Stimulated activated effector memory CD8-positive, alpha-beta T cell treated with anti-CD3 and anti-CD28 coated beads, Interleukin-12 subunit alpha, Interleukin-12 subunit beta, amount 100 ng/mL, for 72 hours (primary cell): ENCODE results near the gene OR9A2.
"Not testable (repeated sequence)": the region's sequence is repeated elsewhere in the genome, so short reads cannot be mapped to it uniquely, and the experiment has no call there.

Experiments
- ATAC-seq: fragments of 150-1000 bp; cut with Tn5 transposase; 2 replicates; pipeline ENCODE4 v1.10.0; 2021
- DNase-seq, 2 donors: peaks; one replicate each; pipeline ENCODE4 v3.0.0; 2021 to 2022; ENCODE audit warnings: low spot score in 2 of 2
- H3K27ac Mint-ChIP-seq: one replicate; pipeline ENCODE4 v1.8.0; 2022; ENCODE audit warnings: mild to moderate bottlenecking, mixed read lengths
- H3K36me3 Mint-ChIP-seq: one replicate; pipeline ENCODE4 v1.8.0; 2022; ENCODE audit warnings: mild to moderate bottlenecking, mixed read lengths
- H3K4me1 Mint-ChIP-seq: one replicate; pipeline ENCODE4 v1.8.0; 2022; ENCODE audit warnings: mixed read lengths
- H3K4me3 Mint-ChIP-seq: one replicate; pipeline ENCODE4 v1.8.0; 2022; ENCODE audit warnings: mild to moderate bottlenecking, mixed read lengths
- H3K9me3 Mint-ChIP-seq: one replicate; pipeline ENCODE4 v1.8.0; 2022; ENCODE audit warnings: mixed read lengths

OR9A2 gene

GRCh38 chr7:143005632-143006260, 21.2 kb downstream of the OR9A2 start:
- no peak for DNase-seq
- H3K4me3 Mint-ChIP-seq: no peak overlapping the region
- no peak for ATAC-seq
- H3K4me1 Mint-ChIP-seq: peaks cover 14% of the 10 kb centered on the region
- no peaks in the 10 kb centered on the region for H3K9me3 Mint-ChIP-seq
- no peak overlapping the region for H3K27ac Mint-ChIP-seq
- no peaks in the 10 kb centered on the region for H3K36me3 Mint-ChIP-seq

- H3K27ac Mint-ChIP-seq: peak overlapping the region; percentile 48
- H3K9me3 Mint-ChIP-seq: no peaks in the 10 kb centered on the region
- peak; percentile 74 for ATAC-seq
- H3K4me3 Mint-ChIP-seq: peak overlapping the region; percentile 60
- no peak for DNase-seq
- H3K36me3 Mint-ChIP-seq: no peaks in the 10 kb centered on the region
- peaks cover 14% of the 10 kb centered on the region for H3K4me1 Mint-ChIP-seq
These were observed 23.4 kb downstream of the OR9A2 start for GRCh38 chr7:143003393-143004051.

GRCh38 chr7:143002898-143003297, 24.0 kb downstream of the OR9A2 start:
- no peaks in the 10 kb centered on the region for H3K9me3 Mint-ChIP-seq
- H3K27ac Mint-ChIP-seq: peak overlapping the region; percentile 48
- no peak for ATAC-seq
- H3K4me3 Mint-ChIP-seq: peak overlapping the region; percentile 60
- peaks cover 11% of the 10 kb centered on the region for H3K4me1 Mint-ChIP-seq
- H3K36me3 Mint-ChIP-seq: no peaks in the 10 kb centered on the region
- DNase-seq: no peak

GRCh38 chr7:143002106-143002505, 24.8 kb downstream of the OR9A2 start:
- ATAC-seq: no peak
- no peak for DNase-seq
- Mint-ChIP-seq H3K36me3 (no peaks in the 10 kb centered on the region), H3K4me3 (no peak overlapping the region), H3K27ac (no peak overlapping the region), H3K9me3 (no peaks in the 10 kb centered on the region), H3K4me1 (peaks cover 8% of the 10 kb centered on the region)

- H3K4me3 Mint-ChIP-seq: no peak overlapping the region
- no peak overlapping the region for H3K27ac Mint-ChIP-seq
- H3K9me3 Mint-ChIP-seq: no peaks in the 10 kb centered on the region
- ATAC-seq (no peak), DNase-seq (no peak)
- H3K4me1 Mint-ChIP-seq: peaks cover 8% of the 10 kb centered on the region
- H3K36me3 Mint-ChIP-seq: no peaks in the 10 kb centered on the region
These were observed 26.3 kb downstream of the OR9A2 start for GRCh38 chr7:143000648-143001047.

- Mint-ChIP-seq H3K36me3 (no peaks in the 10 kb centered on the region), H3K27ac (no peak overlapping the region), H3K4me3 (no peak overlapping the region), H3K4me1 (peaks cover 8% of the 10 kb centered on the region), H3K9me3 (no peaks in the 10 kb centered on the region)
- DNase-seq: no peak
- no peak for ATAC-seq
These were observed 27.1 kb downstream of the OR9A2 start for GRCh38 chr7:142999793-143000192.

- H3K9me3 Mint-ChIP-seq: no peaks in the 10 kb centered on the region
- no peaks in the 10 kb centered on the region for H3K36me3 Mint-ChIP-seq
- peaks cover 8% of the 10 kb centered on the region for H3K4me1 Mint-ChIP-seq
- no peak for DNase-seq
- no peak overlapping the region for H3K27ac Mint-ChIP-seq
- no peak for ATAC-seq
- no peak overlapping the region for H3K4me3 Mint-ChIP-seq
These were observed 28.0 kb downstream of the OR9A2 start for GRCh38 chr7:142998966-142999365.

GRCh38 chr7:142997456-142997989, 29.4 kb downstream of the OR9A2 start:
- ATAC-seq (no peak), DNase-seq (no peak)
- Mint-ChIP-seq H3K4me3 (no peak overlapping the region), H3K36me3 (no peaks in the 10 kb centered on the region), H3K9me3 (no peaks in the 10 kb centered on the region), H3K4me1 (no peaks in the 10 kb centered on the region), H3K27ac (no peak overlapping the region)

GRCh38 chr7:142992427-142992826, 34.5 kb downstream of the OR9A2 start:
- H3K36me3 Mint-ChIP-seq: no peaks in the 10 kb centered on the region
- ATAC-seq: no peak
- H3K4me3 Mint-ChIP-seq: no peak overlapping the region
- no peaks in the 10 kb centered on the region for H3K4me1 Mint-ChIP-seq
- DNase-seq: no peak
- no peaks in the 10 kb centered on the region for H3K9me3 Mint-ChIP-seq
- no peak overlapping the region for H3K27ac Mint-ChIP-seq

- H3K27ac Mint-ChIP-seq: no peak overlapping the region
- no peaks in the 10 kb centered on the region for H3K4me1 Mint-ChIP-seq
- DNase-seq: no peak
- H3K9me3 Mint-ChIP-seq: no peaks in the 10 kb centered on the region
- H3K36me3 Mint-ChIP-seq: no peaks in the 10 kb centered on the region
- no peak for ATAC-seq
- H3K4me3 Mint-ChIP-seq: no peak overlapping the region
These were observed 42.6 kb downstream of the OR9A2 start for GRCh38 chr7:142984297-142984696.

- ATAC-seq (peak; percentile 45), DNase-seq (no peak)
- Mint-ChIP-seq H3K4me1 (no peaks in the 10 kb centered on the region), H3K27ac (no peak overlapping the region), H3K36me3 (no peaks in the 10 kb centered on the region), H3K4me3 (no peak overlapping the region), H3K9me3 (no peaks in the 10 kb centered on the region)
These were observed 43.1 kb downstream of the OR9A2 start for GRCh38 chr7:142983825-142984224.

GRCh38 chr7:142978402-142978801, 48.5 kb downstream of the OR9A2 start:
- not testable (repeated sequence) for ATAC-seq, H3K4me3 Mint-ChIP-seq, H3K9me3 Mint-ChIP-seq, DNase-seq, H3K27ac Mint-ChIP-seq, H3K36me3 Mint-ChIP-seq, H3K4me1 Mint-ChIP-seq
